Raji (cell line): ENCODE results near the gene GPR107.

ENCODE experiments used
- POLR2A ChIP-seq: IDR thresholded peaks from 2 replicates; pipeline ENCODE4 v1.6.1; 2011; ENCODE audit warnings: low read depth, low read length, control low read depth; ENCODE audit not compliant: insufficient read depth

The GPR107 gene

DNA sequence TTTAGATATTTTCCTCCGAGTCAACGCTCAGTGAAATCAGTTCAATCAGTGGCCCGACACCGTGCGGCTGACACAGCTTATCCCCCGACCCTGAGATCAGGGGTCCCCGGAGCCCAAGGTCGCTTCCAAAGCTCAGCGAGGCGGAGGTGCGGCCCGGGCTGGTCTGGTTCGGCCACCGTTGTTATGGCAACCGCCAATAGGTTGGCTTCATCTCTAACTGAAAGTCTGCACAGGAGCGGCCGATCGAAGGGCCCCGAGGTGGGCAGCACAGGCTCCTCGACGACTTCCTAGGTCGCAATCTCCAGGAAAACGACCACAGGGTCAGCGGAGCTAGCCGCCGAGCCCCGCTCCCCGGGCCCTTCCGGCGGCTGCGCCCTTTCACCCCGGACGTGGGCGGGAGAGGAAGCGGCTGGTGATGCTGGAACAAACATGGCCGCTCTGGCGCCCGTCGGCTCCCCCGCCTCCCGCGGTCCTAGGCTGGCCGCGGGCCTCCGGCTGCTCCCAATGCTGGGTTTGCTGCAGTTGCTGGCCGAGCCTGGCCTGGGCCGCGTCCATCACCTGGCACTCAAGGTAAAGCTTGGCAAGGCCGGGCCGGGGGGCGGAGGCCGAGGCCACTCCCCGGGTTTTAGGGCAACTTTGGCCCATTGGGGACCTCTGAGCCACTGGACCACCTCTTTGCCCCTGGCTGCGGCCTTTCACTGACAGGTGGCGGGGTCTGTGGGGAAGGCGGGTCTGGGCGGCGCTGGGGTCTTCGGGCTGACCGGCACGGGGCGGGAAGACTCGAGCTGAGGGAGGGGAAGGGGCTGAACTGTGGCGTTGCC lies at the start of gene GPR107:
GPR107 (plus strand) TSS at position 403 of the 821 bp plus-strand sequence; CDS start at position 430, 27 bp downstream.
- peak; percentile 77 for TF ChIP-seq POLR2A

DNA sequence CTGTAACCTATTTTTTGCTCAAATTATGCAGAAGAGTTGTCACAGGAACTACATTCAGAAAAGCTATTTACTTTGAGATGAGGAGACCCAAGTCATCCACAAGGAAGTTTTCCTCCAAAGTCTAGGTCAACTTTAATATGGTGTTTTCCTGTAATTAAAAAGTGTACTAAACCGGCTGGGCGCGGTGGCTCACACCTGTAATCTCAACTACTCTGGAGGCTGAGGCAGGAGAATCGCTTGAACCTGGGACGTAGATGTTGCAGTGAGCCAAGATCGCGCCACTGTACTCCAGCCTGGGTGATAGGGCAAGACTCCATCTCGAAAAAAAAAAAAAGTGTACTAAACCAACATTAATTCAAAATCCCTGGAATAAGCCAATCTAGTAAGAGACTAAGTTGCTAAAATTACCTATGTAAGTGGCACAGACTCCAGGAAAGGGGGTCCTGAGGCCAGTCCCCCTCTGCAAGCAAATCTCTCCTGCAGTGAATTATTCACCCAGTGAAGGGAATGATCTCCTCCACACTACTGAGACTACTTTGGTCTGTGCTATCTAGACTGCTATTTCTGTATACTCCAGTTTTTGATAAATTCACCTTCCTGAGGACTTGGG lies 49.7 kb upstream of the GPR107 start:
- no peak for TF ChIP-seq POLR2A

DNA sequence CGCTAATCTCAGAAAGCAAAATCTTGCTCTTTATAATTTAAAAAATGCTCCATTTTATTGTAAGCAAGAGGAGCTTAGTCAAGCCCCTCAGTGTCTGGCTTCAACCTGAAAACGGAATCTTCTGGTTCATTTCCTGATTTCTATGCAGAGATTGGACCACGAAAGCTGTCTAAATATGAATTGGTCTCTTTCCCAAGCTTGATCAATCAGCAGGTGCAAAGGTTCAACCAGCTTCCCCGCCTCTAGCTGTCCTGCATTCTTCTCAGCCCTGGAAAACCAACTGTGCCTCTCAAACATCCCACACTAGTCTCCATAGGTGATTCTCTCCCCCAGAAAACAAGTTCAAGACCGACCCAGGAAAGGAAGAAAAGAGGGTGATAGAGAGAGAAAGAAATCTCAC lies 45.2 kb upstream of the GPR107 start:
- no peak for TF ChIP-seq POLR2A

DNA sequence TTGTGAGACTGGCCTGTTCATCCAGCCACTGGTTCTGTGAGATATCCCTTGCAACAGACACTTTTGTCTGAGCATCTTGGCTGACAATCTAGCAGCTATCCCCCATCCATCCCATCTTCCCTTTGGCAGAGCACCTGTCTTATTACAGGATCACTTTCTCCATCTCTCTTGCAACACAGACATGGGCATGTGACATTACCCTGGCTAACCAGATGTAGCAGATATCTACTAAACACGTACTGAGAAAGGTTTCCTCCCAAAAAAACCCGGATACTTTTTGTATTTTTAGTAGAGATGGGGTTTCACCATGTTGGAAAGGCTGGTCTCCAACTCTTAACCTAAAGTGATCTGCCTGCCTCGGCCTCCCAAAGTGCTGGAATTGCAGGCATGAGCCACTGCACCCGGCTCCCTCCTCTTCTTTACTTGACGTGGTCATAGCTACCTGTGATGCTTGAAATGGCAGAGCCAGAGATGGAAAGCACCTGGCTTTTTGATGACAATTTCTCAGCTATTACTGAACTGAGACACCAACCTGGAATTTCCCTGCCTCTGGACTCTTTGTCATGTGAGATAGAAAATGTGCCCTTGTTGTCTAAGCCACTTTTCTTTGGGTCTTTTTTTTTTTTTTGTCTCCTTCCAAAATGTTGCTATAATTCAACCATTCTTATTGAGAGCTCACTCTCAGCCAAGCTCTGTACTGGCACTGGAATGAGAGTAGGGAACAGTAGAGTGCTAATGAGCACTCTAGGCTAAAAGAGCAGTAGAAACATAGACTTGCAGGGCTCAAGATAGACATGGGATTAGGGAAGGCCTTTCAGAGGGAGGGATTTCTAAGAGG lies 43.3 kb upstream of the GPR107 start:
- no peak for TF ChIP-seq POLR2A

DNA sequence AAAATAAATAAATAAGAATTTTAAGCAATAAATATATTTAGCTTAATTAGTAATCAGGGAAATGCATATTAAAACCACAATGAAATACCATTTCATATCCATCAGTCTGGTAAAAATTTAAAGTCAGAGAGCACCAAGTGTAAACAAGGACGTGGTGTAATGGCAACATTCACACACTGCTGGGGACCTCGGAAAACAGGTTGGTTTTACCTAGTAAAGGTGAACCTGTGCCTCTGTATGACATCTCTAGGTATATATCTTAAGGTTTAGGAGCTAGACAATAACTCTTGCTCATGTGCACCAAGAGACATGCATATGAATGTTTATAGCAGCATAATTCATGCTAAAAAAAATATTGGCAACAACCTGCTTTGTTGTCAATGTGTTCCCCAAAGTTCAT lies 40.4 kb upstream of the GPR107 start:
- no peak for TF ChIP-seq POLR2A

DNA sequence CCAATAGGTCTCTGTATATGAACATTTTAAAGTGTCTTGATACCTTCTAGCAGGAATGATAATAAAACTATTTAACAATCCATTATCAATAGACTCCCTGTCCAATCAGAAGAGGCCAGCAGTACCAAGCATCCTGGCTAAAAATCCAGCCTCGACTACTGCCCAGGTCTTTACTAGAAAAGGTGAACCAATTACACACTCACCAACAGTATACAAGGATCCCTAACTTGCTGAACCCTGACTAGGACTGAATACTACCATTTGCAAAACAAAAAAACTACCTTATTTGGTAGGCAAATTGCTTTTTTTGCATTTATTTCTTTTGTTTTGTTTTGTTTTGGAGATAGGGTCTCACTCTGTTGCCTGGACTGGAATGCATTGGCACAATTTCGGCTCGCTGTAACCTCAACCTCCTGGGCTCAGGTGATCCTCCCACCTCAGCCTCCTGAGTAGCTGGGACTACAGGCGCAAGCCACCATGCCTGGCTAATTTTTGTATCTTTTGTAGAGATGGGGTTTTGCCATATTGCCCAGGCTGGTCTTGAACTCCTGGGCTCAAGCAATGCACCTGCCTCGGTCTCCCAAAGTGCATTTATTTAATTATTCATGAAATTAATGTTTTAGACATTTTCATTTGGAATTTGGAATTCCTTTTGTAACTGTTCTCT lies 38.2 kb upstream of the GPR107 start:
- TF ChIP-seq POLR2A: no peak

DNA sequence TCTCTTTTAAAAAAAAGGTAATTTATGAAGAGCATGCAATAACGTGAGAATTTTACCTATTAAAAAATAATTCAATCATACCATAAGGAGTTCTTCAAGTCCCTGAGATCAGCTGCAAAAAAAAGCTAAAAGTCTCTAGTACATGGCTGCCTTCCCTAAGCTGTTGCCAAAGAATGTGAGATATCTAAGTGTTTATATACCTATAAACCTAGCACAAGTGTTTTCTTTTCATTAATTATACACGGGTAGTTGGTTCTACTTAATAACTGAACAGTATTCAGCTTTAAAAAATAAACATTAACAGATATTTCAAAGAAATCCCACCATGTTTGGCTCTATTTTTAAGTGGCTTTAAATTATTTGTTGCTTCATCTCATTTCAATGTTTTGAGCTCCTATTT lies 36.6 kb upstream of the GPR107 start:
- no peak for TF ChIP-seq POLR2A

DNA sequence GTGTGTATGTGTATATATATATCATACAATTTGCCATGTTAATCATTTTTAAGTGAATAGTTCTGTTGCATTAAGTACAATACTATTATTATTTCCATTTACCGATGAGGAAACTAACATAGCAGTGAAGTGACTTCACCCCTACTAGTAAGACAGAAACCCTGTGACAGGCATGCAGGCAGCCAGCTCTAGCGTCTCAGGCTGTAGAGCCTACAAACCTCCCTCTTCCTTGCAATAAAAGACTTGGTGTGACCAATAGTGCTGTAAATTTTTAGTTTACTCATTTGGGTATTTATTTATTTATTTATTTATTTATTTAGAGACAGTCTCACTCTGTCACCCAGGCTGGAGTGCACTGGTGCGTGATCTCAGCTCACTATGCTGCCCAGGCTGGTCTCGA lies 35.4 kb upstream of the GPR107 start:
- no peak for TF ChIP-seq POLR2A

DNA sequence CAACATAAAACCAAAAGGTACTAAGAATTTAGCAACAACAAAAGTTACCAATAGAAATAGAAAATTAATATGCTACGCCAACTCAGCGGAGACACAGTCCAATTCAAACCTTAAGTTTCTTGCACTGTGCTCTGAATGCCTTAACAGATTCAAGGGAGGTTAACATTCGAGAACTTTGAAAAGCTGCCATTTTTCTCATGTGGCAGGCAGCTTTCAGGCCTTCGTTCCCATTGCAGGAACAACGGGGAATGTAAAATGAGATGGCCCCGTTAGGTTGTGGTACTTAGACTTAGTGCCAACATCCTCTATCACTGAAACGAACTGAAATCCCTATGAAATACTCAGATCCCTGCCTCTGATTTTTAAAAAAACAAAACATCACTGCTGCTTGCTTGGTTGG lies 33.1 kb upstream of the GPR107 start:
- no peak for TF ChIP-seq POLR2A

DNA sequence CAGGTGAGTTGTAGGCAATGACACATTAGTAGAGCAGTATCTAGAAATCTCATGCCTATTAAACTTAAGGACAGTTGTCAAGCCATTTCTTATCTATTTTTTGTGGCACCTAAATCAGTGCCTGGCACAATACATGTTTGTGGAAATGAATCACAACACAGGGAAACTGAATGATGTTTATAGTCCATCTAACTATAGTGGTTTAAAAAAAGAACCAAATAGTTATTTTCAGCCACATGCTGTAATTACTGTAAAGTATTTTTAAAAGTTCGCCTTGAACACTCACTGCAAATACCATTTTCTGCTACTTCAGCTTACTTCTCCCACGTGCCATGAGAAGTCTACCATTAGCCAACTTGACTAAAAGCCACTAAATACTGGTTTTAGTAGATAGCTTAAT lies 32.6 kb upstream of the GPR107 start:
- TF ChIP-seq POLR2A: no peak

DNA sequence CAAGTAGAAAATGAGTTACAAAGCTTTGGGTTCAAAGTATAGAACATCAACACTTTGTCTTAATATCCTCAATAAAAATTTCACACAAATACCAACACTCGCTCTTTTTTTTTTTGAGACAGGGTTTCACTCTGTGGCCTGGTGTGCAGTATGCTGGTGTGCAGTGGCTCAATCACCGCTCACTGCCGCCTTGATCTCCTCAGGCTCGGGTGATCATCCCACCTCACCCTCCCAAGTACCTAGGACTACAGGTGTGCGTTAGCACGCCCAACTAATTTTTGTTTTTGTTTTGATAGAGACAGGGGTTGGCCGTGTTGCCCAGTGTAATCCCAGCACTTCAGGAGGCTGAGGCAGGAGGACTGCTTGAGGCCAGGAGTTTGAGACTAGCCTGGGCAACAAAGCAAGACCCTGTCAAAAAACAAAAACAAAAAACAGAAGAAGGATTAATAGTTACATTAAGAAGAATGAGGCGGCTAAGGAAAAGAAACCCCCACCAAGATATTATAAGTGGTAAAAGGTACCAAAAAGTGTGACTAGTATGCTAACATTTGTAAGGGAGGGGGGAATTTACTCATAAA lies 31.1 kb upstream of the GPR107 start:
- TF ChIP-seq POLR2A: no peak

DNA sequence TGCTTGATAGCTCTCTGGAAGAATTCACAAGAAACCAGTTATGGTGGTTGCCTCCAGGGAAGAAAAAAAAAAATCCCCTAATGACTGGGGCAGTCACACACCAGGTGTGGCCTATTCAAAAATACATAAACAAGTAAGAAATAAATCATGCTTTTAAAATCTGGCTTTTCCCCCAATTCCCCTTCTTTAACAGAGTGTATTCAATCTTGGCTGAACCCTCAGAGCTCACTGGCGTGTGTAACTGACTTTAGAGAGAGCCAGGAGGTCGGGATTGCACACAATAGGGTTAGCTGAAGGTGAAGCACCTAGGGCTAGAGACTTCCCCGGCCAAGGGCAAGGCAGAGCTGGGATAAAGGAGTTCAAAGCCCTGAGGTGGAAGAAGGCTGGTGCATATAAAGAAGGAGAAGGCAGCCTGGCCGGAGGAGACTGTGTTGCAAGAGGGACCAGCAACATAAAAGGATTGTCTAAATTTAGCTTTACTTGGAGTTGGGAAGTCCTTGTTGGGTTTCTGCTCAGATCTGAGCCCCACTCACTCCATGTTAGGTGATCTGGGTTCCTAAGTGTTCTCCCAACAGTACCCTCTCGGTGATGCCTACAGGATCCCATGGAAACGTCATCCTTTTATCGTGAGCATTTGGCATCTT lies 30.4 kb upstream of the GPR107 start:
- peak; percentile 28; the same call in 1 of the 2 replicates for TF ChIP-seq POLR2A

DNA sequence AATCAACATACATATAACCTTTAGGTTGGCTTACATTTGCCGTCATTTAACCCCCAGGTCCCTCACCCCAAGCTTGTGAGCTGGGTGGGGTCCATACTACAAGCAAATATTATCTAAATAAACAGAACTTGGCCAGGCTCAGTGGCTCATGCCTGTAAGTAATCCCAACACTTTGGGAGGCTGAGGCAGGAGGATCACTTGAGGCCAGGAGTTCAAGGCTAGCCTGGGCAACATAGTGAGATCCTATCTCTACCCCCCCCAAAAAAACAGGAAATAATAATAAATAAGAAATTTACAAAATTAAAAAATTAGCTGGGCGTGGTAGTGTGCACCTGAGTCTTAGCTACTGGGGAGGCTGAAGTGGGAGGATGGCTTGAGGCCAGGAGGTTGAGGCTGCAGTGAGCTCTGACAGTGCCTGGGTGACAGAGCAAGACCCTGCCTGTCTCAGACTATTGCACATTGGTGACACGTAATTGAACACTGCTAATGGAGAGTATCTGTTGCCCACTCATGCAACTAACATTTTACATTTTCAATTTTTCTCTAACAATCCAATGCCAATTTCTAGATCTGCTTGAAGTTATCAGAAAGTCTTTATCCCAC lies 29.6 kb upstream of the GPR107 start:
- TF ChIP-seq POLR2A: no peak

DNA sequence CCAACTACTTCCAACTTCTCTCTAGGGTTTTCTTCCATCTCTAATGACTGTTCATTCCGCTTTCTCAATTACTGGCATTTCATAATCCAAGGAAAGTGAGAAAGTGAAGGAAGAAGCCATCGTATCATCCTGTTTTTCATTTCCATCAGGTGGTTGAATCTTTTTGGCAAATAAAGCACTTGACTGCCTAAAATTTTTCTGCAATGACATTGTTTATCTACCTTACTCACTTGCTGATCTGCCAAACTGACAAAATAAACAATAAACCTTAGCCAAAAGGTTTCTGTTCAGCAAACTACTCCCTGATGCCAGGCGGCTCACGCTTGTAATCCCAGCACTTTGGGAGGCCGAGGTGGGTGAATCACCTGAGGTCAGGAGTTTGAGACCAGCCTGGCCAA lies 29.1 kb upstream of the GPR107 start:
- no peak for TF ChIP-seq POLR2A
